ENCODE data around the gene PDSS1.

The PDSS1 gene

DNA sequence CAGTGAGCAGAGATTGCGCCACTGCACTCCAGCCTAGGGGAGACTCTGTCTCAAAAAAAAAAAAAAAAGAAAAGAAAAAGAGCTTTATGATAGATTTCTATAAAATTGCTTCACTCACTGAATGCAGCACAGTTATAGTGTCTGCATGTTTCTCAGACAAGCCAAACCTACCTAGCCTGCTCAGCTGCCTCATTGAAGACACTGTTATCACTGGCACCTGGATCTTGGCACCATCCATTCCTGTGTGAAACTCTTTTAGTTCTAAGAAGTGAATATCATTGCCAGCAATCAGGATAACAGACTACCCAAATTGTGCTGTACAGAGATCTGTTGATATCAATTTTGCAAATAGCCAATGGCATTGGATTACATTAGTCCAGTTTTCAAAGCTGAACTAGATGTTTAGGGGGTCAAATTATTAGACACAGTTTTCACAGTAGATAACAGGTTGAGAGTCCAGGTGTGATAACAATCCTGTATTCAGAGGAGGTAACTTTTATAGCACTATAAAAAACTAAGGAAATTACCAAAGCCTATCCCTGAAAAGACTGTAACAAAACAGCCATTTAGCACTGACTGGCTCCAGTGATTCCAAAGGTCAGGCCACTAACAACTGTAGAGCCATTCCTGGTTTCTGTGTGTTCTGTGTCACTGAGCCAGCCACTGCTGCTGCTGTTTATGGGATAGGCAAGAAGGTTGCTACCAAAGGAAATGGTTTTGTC is 17.1 kb downstream of the PDSS1 start:
- no peak overlapping the region for H3K4me3 ChIP-seq (ENCODE audit: low read depth, low read length)
- TF ChIP-seq, protein P1, sequence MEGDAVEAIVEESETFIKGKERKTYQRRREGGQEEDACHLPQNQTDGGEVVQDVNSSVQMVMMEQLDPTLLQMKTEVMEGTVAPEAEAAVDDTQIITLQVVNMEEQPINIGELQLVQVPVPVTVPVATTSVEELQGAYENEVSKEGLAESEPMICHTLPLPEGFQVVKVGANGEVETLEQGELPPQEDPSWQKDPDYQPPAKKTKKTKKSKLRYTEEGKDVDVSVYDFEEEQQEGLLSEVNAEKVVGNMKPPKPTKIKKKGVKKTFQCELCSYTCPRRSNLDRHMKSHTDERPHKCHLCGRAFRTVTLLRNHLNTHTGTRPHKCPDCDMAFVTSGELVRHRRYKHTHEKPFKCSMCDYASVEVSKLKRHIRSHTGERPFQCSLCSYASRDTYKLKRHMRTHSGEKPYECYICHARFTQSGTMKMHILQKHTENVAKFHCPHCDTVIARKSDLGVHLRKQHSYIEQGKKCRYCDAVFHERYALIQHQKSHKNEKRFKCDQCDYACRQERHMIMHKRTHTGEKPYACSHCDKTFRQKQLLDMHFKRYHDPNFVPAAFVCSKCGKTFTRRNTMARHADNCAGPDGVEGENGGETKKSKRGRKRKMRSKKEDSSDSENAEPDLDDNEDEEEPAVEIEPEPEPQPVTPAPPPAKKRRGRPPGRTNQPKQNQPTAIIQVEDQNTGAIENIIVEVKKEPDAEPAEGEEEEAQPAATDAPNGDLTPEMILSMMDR (IDR thresholded peaks at IDR 0.05; ENCODE audit: low read depth, low read length) = no peak

DNA sequence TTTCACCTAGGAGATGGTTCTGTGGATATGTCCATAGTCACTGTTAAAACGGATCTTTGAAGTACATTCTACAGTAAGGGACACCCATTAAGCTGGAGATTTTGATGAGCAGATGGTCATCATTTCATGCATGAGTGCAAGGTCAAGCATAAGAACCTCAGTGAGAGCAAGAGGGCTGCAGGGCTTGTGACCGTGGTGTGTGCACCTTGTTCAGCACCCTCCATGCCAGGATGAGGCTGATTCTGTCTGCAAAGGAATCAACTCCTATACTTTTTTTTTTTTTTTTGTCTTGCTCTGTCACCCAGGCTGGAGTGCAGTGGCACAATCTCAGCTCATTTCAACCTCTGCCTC is 17.6 kb downstream of the PDSS1 start:
- no peak overlapping the region for H3K4me3 ChIP-seq (ENCODE audit: low read depth, low read length)
- TF ChIP-seq, protein P1 (IDR thresholded peaks at IDR 0.05; ENCODE audit: low read depth, low read length) = no peak

DNA sequence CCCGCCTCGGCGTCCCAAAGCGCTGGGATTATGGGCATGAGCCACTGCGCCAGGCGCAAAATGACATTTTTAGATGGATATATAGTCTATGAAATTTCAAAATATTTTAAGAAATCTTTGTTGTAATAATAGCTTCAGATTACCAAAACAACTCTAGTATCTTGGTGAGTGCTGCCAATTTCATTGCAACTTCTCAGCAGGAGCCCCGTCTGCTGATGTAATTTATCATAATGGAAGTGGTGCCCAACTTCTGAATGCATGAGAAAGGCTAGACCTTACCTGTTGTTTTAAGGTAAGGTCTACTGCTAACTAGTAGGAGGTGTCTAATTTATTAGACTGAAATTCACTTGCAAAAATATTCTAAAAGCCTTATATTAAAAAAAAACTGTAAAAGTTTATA is 20.0 kb downstream of the PDSS1 start:
- TF ChIP-seq, protein P1 (IDR thresholded peaks at IDR 0.05; ENCODE audit: low read depth, low read length) = no peak

DNA sequence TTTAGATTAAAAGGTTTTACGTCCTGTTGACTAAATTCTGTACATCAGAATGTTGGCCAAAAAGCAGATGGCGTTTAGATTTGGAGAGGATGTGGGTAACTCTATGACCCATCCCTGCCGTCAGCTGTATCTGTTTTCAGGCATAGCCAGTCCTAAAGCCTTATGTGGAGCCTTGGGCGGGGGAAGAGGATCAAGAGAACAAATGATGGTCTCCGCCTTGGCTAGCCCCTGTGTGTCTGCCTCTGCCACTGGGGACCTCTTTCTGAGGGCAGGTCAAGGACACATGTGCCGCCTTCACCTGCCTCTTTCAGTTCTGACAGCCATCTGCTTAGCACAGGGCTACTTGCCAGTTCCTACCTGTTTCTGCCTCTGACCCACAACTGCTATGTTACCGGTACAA is 24.1 kb downstream of the PDSS1 start:
- H3K4me3 ChIP-seq (ENCODE audit: low read depth, low read length) = no peak overlapping the region
- TF ChIP-seq, protein P1 (IDR thresholded peaks at IDR 0.05; ENCODE audit: low read depth, low read length) = no peak

More for the DNA sequence above, 20.0 kb downstream of the PDSS1 start:
- H3K4me3 ChIP-seq (ENCODE audit: low read depth, low read length) = no peak overlapping the region

DNA sequence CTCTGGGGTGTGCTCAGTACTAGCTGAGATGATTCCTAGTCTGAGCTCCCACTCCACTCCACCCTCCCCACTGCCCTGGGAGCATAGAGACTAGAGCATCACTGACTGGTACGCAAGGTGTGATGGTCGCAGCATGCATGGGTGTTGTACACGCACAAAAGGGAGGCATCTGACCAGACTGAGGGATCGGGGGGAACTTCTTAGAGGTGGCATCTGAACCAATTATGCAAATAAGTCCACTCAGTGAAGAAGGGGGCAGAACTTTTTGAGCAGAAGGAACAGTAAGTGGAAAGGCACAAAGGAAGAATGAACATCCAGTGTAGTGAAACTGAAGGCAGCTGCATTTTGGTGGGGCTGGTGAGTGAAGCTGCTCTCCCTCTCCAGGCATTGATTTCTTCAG is 25.5 kb downstream of the PDSS1 start:
- no peak overlapping the region for H3K4me3 ChIP-seq (ENCODE audit: low read depth, low read length)
- TF ChIP-seq, protein P1 (IDR thresholded peaks at IDR 0.05; ENCODE audit: low read depth, low read length) = no peak

DNA sequence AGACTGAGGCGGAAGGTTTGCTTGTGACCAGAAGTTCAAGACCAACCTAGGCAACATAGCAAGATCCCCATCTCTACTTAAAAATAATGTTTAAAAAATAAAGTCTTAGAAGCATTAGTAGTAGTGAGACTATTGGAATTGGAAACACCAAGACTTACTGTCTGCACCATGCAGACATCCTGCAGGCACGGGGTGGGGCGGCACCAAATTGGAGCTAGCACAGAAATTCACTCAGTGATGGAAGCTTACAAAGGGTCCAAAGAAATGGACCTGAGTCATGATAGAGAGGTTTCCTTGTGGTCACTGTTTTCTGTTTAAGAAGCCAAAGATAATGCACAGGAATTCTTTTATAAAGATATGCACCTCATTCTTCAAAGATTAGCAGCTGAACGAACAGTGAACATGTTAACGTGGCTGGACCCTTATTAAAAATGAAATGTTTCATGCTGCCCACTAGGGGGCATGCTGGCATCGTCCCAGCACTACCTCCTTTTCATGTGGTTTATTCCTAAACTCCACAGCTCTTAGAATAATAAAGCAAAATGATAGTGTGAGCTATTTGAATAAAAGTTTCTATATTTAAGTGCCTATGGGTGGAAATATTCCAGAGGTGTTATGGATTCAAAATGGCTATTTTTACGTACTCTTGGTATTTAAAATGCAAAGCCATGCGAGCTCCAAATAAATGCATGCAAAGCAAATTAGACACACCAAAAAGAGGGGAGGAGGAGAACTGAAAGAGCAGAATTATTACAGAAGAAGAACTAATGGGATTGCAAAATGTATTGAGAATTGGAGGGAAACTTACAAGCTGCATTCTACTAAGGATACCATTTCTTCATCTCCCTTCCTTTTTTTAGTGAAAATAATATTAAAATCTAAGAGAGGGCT is 28.6 kb downstream of the PDSS1 start:
- H3K4me3 ChIP-seq (ENCODE audit: low read depth, low read length) = no peak overlapping the region
- TF ChIP-seq, protein P1 (IDR thresholded peaks at IDR 0.05; ENCODE audit: low read depth, low read length) = peak; percentile 41

DNA sequence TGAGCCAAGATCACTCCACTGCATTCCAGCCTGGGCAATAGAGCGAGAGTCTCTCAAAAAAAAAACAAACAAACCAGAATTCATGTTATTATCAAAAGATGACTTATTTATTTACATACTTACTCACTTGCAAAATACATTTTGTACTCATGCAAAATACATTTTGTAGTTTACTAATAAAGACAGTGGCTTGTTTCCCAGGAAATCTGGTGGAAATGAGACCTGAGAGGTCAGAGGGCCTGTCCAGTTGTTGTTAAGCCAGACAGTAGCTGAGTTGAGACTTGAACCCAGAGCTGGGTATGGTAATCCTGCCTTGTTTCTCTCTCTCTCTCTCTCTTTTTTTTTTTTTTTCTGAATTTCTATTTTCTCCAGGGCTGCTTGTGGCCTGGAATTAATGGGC is 29.5 kb downstream of the PDSS1 start:
- H3K4me3 ChIP-seq (ENCODE audit: low read depth, low read length) = no peak overlapping the region
- TF ChIP-seq, protein P1 (IDR thresholded peaks at IDR 0.05; ENCODE audit: low read depth, low read length) = no peak
